GM21515 (cell line): ENCODE measurements around the gene NEURL1.
"Not testable (repeated sequence)": the region's sequence is repeated elsewhere in the genome, so short reads cannot be mapped to it uniquely, and the experiment has no call there.

Source experiments
- ATAC-seq: cut with Tn5 transposase; IDR thresholded peaks from one replicate; pipeline ENCODE4 v1.9.1; 2021; ENCODE audit not compliant: unreplicated experiment

NEURL1 gene

GRCh38 chr10:103620891-103621782 is 127.6 kb downstream of the NEURL1 start:
- no peak for ATAC-seq

- ATAC-seq: no peak
Measured at GRCh38 chr10:103621783-103622125, 128.2 kb downstream of the NEURL1 start.

GRCh38 chr10:103622286-103622685 is 128.8 kb downstream of the NEURL1 start:
- ATAC-seq: no peak

GRCh38 chr10:103622935-103623574 is 129.6 kb downstream of the NEURL1 start:
- no peak for ATAC-seq

GRCh38 chr10:103626178-103626577 is 132.7 kb downstream of the NEURL1 start:
- no peak for ATAC-seq

- ATAC-seq: no peak
Measured at GRCh38 chr10:103627111-103627892, 133.8 kb downstream of the NEURL1 start.

GRCh38 chr10:103627893-103628292 is 134.4 kb downstream of the NEURL1 start:
- no peak for ATAC-seq

GRCh38 chr10:103629581-103629980 is 136.1 kb downstream of the NEURL1 start:
- ATAC-seq: no peak

- ATAC-seq: no peak
Measured at GRCh38 chr10:103630156-103630555, 136.7 kb downstream of the NEURL1 start.

GRCh38 chr10:103632247-103632642 is 138.7 kb downstream of the NEURL1 start:
- no peak for ATAC-seq

- ATAC-seq: not testable (repeated sequence)
Measured at GRCh38 chr10:103632871-103633270, 139.4 kb downstream of the NEURL1 start.

- ATAC-seq: no peak
Measured at GRCh38 chr10:103633846-103634245, 140.3 kb downstream of the NEURL1 start.

GRCh38 chr10:103635580-103635979 is 142.1 kb downstream of the NEURL1 start:
- ATAC-seq: no peak

- no peak for ATAC-seq
Measured at GRCh38 chr10:103636492-103636891, 143.0 kb downstream of the NEURL1 start.

- no peak for ATAC-seq
Measured at GRCh38 chr10:103637011-103637410, 143.5 kb downstream of the NEURL1 start.

GRCh38 chr10:103637927-103638557 is 144.5 kb downstream of the NEURL1 start:
- no peak for ATAC-seq

GRCh38 chr10:103638948-103639347 is 145.4 kb downstream of the NEURL1 start:
- no peak for ATAC-seq

- no peak for ATAC-seq
Measured at GRCh38 chr10:103640436-103641181, 147.1 kb downstream of the NEURL1 start.

- ATAC-seq: no peak
Measured at GRCh38 chr10:103641326-103641725, 147.8 kb downstream of the NEURL1 start.
